Measurements from ENCODE around the gene MAST1.

DNA sequence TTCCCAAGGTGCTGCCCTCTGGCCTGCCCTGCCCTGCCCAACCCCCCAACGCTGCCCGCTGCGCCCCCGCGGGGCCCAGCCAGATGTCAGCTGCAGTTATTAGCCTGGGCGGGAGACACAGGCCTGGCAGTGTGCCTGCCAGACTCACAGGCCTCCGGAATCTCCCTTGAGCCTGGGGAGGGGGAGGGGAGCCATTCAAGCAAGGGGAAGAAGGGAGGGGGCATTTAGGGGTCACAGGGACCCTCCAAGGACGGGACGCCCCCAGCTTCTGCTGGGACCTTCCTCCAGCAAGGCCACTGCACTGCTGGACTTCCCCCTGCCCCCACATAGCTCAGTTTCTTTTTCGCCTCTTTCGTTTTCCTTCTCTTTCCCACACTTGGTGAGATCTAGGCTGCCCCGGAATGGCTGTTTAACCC is 49.6 kb upstream of the MAST1 start:
- TF ChIP-seq POLR2A (IDR thresholded peaks at IDR 0.05; ENCODE audit: low read depth, low read length) (no peak), TAF1 (IDR thresholded peaks at IDR 0.05; ENCODE audit: borderline replicate concordance, low read depth, low read length) (0 out of 2 replicates have a peak, but pooled peaks have one; percentile 13)

Measured in GM12892 (cell line).